DMS114 treated with DMSO at 0.1 percent for 48 hours (cell line): ENCODE data around the gene DZIP1L.
"Not testable (repeated sequence)": the region's sequence is repeated elsewhere in the genome, so short reads cannot be mapped to it uniquely, and the experiment has no call there.

Source experiments
- DNase-seq: peaks from one replicate; lab custom pipeline; 2025; ENCODE audit not compliant: unreplicated experiment; lab: John Stamatoyannopoulos, UW

The DZIP1L gene

GRCh38 chr3:138118612-138119422 is 3.4 kb upstream of the DZIP1L start:
- peak; percentile 64 for DNase-seq

DNA sequence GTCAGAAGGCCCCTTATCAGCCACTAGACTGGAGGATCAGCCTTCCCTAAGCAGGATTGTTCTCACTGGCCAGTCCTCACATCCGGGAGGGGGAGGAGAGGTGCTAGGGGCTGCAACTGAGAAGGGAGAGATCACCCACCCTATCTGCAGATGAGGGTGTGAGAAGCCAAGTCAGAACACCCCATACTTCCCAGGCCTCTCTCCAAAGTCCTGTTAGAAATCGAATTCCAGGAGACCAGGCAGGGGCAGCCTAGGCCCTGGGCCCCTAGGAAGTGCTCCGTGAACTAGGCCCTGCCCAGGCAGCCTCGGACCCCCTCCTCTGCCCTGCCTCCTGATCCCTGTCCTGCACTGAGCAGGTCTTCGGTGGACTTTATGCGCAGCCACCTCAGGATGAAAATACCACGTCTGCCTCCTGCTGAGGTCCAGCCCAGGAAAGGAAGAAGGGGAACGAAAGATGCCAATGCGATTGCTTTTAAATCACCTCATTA is 933 bp downstream of the DZIP1L start:
- no peak for DNase-seq

GRCh38 chr3:138113326-138113725 is 2.1 kb downstream of the DZIP1L start:
- DNase-seq, result no peak

- DNase-seq, result no peak
Measured at GRCh38 chr3:138112362-138112761, 3.0 kb downstream of the DZIP1L start.

GRCh38 chr3:138105598-138105997 is 9.8 kb downstream of the DZIP1L start:
- DNase-seq, result no peak

DNA sequence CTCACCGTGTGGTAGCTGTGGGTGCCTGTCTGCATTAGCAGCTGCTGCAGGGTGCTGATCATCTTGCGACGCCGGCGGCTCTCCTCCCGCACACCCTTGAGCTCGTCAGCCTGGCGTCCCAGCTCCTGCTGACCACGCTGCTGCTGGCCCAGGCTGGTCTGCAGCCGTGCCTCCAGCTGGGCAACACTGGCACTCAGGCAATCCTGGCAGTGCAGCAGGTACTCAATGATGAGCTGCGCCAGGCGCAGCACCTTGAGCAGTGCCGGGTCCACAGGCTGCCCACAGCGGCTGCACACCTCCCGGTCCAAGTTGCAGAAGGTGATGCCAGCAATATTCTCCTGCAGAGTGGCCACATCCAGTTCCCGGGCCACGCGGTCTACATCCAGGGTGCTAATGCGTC is 11.9 kb downstream of the DZIP1L start:
- no peak for DNase-seq

DNA sequence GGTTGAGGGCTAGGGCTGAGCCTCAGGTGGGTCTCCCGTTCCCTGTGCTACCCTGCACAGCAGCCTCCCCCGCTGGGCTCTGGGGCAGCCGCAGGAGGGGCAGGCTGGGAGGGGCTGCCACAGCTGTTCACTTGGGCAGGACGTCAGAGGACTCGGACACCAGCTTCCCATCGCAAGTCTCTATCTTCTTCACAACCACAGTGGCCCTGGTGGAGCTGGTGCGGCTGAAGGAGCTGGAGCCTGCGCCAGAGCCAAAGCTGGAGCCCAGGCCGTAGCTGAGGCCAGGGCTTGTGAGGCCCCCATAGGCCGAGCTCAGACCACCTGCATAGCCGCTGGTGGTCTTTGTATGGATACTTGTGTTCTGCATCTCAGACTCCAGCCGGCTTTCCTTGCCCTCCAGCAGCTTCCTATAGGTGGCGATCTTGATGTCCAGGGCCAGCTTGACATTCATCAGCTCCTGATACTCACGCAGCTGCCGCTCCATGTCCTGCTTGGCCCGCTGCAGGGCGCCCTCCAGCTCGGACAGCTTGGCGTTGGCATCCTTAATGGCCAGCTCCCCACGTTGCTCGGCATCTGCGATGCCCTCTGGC is 14.0 kb downstream of the DZIP1L start:
- not testable (repeated sequence) for DNase-seq

DNA sequence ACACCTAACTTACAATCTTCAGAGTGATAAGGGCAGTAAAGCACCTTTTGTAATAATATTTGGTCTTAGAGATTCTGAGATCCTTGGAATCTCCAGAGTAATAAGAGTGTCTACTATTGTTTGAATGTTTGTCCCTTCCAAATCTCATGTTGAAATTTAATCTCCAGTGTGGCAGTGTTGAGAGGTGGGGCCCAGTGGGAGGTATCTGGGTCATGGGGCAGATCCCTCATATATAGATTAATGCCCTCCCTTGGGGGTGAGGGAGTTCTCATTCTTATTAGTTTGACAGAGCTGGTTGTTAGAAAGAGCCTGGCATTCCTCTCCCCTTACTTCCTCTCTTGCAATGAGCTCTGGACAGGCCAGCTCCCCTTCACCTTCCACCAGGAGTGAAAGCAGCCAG is 16.0 kb downstream of the DZIP1L start:
- no peak for DNase-seq

- no peak for DNase-seq
Measured at GRCh38 chr3:138097192-138098172, 17.9 kb downstream of the DZIP1L start.

- no peak for DNase-seq
Measured at GRCh38 chr3:138093721-138094120, 21.7 kb downstream of the DZIP1L start.

GRCh38 chr3:138092023-138092422 is 23.4 kb downstream of the DZIP1L start:
- no peak for DNase-seq

GRCh38 chr3:138089091-138089490 is 26.3 kb downstream of the DZIP1L start:
- no peak for DNase-seq

DNA sequence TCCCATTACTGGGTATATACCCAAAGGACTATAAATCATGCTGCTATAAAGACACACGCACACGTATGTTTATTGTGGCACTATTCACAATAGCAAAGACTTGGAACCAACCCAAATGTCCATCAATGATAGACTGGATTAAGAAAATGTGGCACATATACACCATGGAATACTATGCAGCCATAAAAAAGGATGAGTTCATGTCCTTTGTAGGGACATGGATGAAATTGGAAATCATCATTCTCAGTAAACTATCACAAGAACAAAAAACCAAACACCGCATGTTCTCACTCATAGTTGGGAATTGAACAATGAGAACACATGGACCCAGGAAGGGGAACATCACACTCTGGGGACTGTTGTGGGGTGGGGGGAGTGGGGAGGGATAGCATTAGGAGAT is 29.7 kb downstream of the DZIP1L start:
- DNase-seq, result not testable (repeated sequence)

- no peak for DNase-seq
Measured at GRCh38 chr3:138084196-138084595, 31.2 kb downstream of the DZIP1L start.

DNA sequence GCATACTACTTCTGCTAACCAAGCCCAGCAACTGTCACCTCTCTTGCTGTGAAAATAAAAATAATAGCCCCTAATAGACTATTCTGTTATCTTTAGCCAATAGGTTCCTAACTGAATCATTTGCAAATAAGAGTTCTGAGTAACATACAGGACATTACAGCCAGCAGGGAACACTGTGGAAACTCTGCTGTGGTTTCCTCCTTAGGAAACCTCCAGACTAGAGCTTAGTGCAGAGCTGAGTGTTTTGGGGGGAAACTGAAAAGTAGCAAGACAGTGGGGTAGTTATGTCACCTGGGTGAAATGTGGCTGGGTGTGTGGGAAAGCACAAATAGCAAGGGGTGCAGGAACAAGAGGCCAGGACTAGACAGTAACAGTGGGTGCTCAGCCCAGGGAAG is 32.4 kb downstream of the DZIP1L start:
- DNase-seq, result no peak

DNA sequence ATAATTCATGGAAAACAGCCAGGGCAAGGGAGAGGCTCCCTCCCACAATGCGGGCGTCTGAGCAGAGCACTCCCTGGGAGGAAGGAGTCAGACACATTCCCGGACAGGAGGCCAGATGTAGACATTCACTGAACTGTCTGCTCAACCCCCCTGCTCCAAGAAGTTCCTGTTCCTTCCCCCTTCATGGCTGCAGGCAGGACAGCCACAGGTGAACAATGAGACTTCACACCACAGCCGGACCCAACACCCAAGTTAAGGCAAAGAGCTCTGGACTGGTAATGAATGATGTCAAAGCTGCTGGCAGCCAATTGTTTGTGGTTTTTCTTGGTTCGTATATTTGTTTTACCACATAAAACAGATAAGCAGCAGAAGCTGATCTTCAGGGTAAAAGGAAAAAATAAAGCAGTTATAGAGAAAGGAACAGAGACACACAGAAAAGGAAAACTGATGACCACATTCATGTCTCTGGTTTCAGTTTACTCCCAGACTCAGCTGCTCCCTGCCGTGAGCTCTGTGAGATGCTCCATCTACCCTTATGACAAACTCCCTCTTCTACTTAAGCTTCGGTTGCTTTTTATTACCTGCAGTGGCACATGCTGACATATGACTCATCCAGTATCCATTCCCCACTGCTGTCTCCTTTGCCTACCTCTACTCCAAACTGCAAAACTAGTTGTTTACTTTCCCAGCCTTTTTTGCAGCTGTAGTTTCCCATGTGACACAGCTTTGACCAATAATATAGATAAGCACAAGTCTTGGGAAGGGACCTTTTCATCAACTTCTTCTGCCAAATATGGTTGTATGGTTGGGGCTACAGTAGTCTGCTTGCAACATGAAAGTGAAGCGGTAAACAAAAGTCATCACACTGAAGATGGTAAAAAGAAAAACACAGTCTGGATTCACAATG is 33.1 kb downstream of the DZIP1L start:
- no peak for DNase-seq

- no peak for DNase-seq
Measured at GRCh38 chr3:138081371-138082084, 33.9 kb downstream of the DZIP1L start.

DNA sequence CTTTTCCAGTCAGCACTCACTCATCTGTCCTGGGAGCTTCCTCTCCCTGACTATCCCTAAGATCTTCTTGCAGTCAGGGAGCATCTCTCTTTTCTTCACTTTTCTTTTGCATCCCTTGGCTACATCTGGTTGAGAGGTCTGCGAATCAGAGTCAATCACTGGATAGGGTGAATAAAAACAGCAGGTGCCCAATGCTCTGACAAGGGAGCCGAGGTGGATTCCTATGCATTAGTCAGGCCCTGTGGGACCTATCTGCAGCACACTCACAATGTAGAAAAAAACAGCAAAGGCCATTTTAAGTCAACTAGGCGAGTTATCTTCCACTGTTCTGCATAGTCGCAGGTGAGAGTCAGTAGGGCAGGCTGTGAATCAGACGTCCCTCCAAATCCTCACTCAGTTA is 35.5 kb downstream of the DZIP1L start:
- no peak for DNase-seq

DNA sequence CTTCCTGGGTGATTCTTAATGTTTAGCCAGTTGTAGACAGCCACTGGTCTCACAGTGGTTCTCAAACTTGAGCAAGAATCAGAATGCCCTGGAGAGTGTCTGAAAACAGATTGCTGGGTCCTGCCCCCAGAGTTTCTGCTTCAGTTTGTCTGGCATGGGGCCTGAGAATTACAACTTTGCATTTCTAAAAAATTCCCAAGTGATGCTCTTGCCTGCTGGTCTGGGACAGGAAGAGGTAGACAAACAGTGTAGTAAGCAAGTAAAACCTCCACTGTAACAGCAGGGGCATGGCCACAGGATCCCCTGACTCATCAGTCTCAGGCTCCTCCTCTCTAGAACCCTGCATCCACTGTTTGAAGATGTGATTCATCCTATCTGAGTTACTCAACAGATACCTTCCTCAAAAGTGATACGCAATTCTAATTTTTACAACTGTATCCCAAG is 36.5 kb downstream of the DZIP1L start:
- DNase-seq, result no peak

DNA sequence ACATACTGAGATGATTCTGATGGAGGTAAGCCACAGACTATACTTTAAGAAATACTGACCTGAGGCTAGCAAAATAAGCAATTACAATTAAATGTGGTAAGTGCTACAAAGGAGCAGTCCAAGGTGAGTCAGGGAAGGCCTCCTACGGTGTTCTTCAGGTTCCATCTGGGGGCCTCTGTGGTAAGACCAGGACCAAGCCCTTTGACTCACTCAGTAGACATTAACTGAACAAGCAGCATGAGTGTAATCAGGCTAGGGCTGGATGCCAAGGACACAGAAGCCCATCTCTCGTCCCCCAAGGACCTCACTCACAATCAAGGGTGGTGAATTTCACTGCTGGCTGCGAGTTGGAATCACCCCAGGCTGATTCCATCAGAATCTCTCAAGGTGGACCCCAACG is 37.3 kb downstream of the DZIP1L start:
- DNase-seq, result no peak
